ENCODE measurements around the gene GALNT4.

Gene GALNT4

DNA sequence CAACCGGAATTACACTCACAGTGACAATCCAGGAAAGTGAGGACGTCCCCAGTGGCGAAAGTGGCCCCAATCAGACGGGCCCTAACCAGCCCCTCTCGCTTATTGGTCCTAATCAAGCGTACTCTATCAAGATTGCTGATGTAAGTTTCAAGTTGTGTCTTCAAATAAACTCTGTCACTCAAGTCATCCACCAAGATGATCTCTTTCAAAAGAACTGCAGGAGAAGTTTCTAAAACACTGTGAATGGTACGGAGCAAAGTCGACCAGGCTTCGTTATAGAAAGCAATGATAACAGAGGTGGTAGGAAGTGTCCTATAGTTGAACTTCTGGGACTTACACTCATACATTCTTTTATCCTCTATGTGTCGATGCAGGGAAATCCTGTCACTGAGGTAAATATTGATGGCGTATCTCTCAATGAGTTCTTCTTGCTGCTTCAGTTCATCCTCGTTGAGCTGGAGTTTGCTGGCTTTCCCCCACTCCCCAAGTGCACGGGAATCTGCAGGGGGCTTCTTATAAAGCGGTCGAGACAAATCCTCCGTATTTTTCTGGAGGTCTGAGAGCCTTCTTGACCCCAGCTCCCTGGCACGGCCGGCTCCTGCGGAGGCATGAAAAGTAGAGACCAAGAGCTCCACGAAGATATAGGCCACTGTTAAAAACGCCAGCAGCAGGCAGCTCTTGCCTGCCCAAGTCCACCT is 604 bp downstream of the GALNT4 start:
- Histone ChIP-seq H3K4me3 (ENCODE audit: low read length) (peak overlapping the region; percentile 72), H2AFZ (ENCODE audit: low read depth, low read length) (peak overlapping the region; percentile 93), H3K9me3 (ENCODE audit: low read length) (no peaks in the 10 kb centered on the region), H3K36me3 (ENCODE audit: insufficient read depth, low read length) (peaks cover 5% of the 10 kb centered on the region), H3K4me1 (ENCODE audit: insufficient read depth, low read length) (peaks cover 11% of the 10 kb centered on the region), H3K27me3 (ENCODE audit: insufficient read depth, low read length) (no peaks in the 10 kb centered on the region)

DNA sequence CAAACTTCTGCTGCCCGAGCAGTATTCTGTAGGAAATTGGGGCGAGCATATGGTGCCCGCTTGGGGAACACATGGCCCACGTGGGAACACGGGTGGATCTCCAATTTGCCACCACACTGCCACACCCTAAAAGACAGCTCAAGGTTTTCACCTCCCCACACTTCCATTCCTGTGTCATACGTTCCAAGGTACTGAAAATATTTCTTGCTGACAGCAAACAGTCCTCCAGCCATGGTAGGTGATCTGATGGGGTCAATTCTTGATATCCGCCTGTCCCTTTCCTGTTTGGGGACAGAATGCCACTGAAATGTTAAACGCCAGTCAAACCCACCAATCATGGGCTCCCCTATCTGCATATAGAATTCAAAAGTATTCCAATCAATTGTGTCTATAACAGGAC is 1.2 kb downstream of the GALNT4 start:
- Histone ChIP-seq H3K27me3 (ENCODE audit: insufficient read depth, low read length) (no peaks in the 10 kb centered on the region), H3K9me3 (ENCODE audit: low read length) (no peaks in the 10 kb centered on the region), H3K4me3 (ENCODE audit: low read length) (no peak overlapping the region), H3K36me3 (ENCODE audit: insufficient read depth, low read length) (peaks cover 5% of the 10 kb centered on the region), H3K4me1 (ENCODE audit: insufficient read depth, low read length) (peaks cover 11% of the 10 kb centered on the region), H2AFZ (ENCODE audit: low read depth, low read length) (no peak overlapping the region)

DNA sequence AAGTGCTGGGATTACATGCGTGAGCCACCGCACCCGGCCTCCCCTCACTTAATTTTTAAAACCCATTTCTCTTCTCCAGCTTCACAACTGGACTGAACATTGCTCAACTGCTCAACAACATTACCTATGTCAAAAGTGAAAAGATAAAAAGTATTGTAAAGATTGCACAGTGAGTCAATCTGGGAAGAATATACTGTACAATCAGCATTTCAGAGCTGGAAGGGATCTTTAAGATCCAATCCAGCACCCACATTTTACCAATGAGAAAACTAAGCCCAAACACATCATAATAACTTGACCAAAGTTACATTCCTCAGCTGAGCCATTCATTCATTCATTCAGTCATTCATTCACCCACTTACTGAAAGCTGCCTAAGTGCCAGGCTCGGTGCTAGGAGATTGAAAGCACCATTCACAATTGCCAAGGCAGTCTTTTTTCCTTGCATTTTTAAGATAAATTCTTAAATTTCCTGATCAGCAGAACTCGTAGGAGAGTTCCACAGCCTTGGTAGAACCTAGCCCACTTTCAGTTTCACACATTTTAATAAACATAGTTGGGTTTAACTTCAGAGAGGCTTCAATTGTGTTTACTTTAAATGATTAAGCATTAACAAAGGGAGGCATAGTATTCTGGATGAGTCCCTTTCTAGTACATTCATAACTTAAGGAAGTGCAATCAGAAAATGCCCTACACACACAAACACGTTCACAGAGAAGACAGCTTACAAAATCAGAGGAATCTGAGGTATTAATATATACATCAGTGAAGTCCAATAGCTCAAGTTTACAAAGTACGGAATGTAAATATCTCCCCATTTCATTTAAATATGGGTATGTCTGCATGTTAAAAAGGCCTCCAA is 3.0 kb downstream of the GALNT4 start:
- H3K4me3 ChIP-seq (ENCODE audit: low read length), result no peak overlapping the region
- no peaks in the 10 kb centered on the region for H3K27me3 ChIP-seq (ENCODE audit: insufficient read depth, low read length)
- H3K4me1 ChIP-seq (ENCODE audit: insufficient read depth, low read length), result peaks cover 11% of the 10 kb centered on the region
- no peak overlapping the region for H2AFZ ChIP-seq (ENCODE audit: low read depth, low read length)
- H3K9me3 ChIP-seq (ENCODE audit: low read length), result no peaks in the 10 kb centered on the region
- peaks cover 5% of the 10 kb centered on the region for H3K36me3 ChIP-seq (ENCODE audit: insufficient read depth, low read length)

DNA sequence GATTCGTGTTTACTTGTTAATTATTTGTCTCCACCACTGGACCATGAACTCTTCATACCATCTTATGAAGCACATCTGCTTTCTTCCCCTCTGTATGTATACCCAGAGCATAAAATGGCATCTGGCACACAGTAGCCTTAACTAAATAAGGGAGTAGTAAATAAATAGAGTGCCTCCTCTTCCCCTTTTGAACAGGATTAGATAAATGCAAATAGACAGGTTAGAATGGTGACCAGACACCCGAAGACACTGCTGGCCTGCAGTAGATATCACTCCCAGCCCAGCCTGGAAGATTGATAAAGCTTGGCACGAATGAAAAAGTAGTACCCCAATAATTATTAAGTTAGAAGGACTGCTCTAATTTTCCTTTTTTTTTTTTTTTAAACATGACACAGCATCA is 6.9 kb downstream of the GALNT4 start:
- H3K4me3 ChIP-seq (ENCODE audit: low read length), result no peak overlapping the region
- H2AFZ ChIP-seq (ENCODE audit: low read depth, low read length), result no peak overlapping the region
- H3K9me3 ChIP-seq (ENCODE audit: low read length), result no peaks in the 10 kb centered on the region
- H3K4me1 ChIP-seq (ENCODE audit: insufficient read depth, low read length), result no peaks in the 10 kb centered on the region
- no peaks in the 10 kb centered on the region for H3K27me3 ChIP-seq (ENCODE audit: insufficient read depth, low read length)
- H3K36me3 ChIP-seq (ENCODE audit: insufficient read depth, low read length), result peaks cover 2% of the 10 kb centered on the region

DNA sequence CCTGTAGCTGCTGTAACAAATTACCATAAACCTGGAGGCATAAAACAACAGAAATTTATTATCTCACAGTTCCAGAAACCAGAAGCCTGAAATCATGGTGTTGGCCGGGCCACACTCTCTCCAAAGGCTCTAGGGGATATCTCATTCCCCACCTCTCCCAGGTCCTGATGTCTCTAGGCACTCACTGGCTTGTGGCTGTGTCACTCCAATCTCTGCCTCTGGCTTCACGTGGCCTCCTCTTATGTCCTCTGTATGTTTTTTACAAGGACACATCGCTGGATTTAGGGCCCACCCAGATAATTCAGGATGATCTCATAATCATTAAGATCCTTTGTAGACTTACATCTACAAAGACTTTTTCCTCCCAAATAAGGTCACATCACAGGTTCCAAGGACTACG is 8.0 kb downstream of the GALNT4 start:
- H2AFZ ChIP-seq (ENCODE audit: low read depth, low read length), result no peak overlapping the region
- no peaks in the 10 kb centered on the region for H3K27me3 ChIP-seq (ENCODE audit: insufficient read depth, low read length)
- no peaks in the 10 kb centered on the region for H3K9me3 ChIP-seq (ENCODE audit: low read length)
- H3K4me1 ChIP-seq (ENCODE audit: insufficient read depth, low read length), result no peaks in the 10 kb centered on the region
- H3K4me3 ChIP-seq (ENCODE audit: low read length), result no peak overlapping the region
- no peaks in the 10 kb centered on the region for H3K36me3 ChIP-seq (ENCODE audit: insufficient read depth, low read length)

DNA sequence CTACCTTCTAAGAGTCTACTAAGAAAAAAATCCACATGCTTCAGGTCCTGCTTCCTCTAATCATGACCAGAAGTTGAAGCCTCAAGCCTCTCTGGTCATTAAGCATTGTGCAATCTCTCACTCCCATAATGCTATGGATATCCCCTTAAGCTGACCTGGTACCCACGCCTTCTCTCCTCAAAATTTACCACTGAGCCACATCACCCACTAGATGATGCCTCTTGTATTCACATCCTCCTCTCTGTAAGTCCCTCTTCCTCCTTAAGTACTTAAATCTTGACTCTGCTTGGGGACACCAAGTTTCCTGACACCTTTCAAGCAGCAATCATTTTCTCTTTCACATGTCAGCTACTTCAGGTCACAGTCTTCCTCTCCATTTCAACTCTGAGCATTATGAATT is 9.8 kb downstream of the GALNT4 start:
- no peaks in the 10 kb centered on the region for H3K27me3 ChIP-seq (ENCODE audit: insufficient read depth, low read length)
- H2AFZ ChIP-seq (ENCODE audit: low read depth, low read length), result no peak overlapping the region
- no peaks in the 10 kb centered on the region for H3K9me3 ChIP-seq (ENCODE audit: low read length)
- H3K4me1 ChIP-seq (ENCODE audit: insufficient read depth, low read length), result no peaks in the 10 kb centered on the region
- H3K4me3 ChIP-seq (ENCODE audit: low read length), result no peak overlapping the region
- H3K36me3 ChIP-seq (ENCODE audit: insufficient read depth, low read length), result no peaks in the 10 kb centered on the region

DNA sequence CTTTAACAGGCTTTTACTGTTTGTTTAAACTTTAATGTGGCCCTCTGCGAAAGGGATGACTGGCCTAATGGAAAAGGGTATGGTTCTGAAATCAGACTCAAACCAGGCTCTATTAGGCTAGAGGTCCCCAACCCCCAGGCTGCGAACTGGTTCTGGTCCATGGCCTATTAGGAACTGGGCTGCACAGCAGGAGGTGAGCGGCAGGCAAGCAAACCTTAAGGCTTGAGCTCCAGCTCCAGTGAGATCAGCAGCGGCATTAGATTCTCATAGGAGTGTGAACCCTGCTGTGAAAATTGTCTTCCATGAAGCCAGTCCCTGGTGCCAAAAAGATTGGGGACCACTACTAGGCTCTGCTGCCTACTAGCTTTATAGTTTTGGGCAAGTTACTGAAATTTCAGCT is 11.1 kb downstream of the GALNT4 start:
- Histone ChIP-seq H3K4me1 (ENCODE audit: insufficient read depth, low read length) (no peaks in the 10 kb centered on the region), H3K9me3 (ENCODE audit: low read length) (no peaks in the 10 kb centered on the region), H3K36me3 (ENCODE audit: insufficient read depth, low read length) (no peaks in the 10 kb centered on the region), H2AFZ (ENCODE audit: low read depth, low read length) (no peak overlapping the region), H3K4me3 (ENCODE audit: low read length) (no peak overlapping the region), H3K27me3 (ENCODE audit: insufficient read depth, low read length) (no peaks in the 10 kb centered on the region)

DNA sequence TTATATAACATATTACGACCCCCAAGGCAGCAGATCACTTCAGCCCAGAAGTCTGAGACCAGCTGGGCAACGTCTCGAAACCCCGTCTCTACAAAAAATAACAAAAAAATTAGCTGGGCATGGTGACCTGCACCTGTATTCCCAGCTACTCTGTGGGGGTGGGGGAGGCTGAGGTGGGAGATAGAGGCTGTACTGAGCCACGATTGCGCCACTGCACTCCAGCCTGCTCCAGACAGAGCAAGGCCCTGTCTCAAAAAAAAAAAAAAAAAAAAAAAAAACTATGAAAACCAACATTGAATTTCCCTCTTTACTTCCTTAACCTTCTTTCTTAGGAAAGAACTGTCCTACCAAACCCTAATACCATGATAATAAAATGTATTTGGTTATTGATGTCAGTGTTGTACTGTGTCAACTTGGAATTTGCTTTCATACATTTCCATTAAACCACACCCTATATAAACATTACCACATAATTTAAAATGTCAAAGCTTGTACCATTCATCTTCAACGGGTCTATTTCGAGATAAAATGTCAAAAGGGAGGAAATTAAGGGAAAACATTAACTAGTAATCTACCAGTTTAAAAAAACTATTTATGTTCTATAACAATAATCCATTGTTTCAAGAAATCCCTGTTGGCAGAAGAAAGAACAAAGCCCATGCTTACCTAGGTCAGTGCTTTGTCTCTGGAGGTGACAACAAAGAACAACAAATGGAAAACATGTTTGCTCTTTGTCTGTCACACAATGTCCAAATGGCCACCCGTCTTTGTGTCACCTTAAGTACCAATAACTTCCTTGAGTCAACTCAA is 17.4 kb downstream of the GALNT4 start:
- Histone ChIP-seq H3K9me3 (ENCODE audit: low read length) (no peaks in the 10 kb centered on the region), H3K36me3 (ENCODE audit: insufficient read depth, low read length) (no peaks in the 10 kb centered on the region), H3K27me3 (ENCODE audit: insufficient read depth, low read length) (no peaks in the 10 kb centered on the region), H3K4me1 (ENCODE audit: insufficient read depth, low read length) (no peaks in the 10 kb centered on the region), H3K4me3 (ENCODE audit: low read length) (no peak overlapping the region), H2AFZ (ENCODE audit: low read depth, low read length) (no peak overlapping the region)

DNA sequence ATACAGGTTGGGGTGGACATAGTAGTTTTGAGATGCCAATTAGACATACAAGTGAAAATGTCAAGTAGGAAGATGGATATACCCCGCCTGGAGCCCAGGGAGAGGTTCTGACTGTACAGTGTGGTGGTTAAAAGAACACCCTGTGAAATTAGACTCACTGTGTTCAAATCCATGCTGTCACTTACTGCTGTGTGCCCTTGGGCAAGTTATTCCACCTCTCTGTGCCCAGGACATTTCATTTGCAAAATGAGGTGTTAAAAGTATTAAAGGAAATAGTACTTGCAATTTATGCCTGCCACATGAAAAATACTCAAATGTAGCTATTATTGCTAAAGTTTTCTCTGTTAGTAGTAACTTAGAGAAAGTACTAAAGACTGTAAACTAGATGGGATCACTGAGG is 18.5 kb downstream of the GALNT4 start:
- H3K9me3 ChIP-seq (ENCODE audit: low read length), result no peaks in the 10 kb centered on the region
- H3K4me3 ChIP-seq (ENCODE audit: low read length), result no peak overlapping the region
- H3K27me3 ChIP-seq (ENCODE audit: insufficient read depth, low read length), result no peaks in the 10 kb centered on the region
- no peaks in the 10 kb centered on the region for H3K4me1 ChIP-seq (ENCODE audit: insufficient read depth, low read length)
- H3K36me3 ChIP-seq (ENCODE audit: insufficient read depth, low read length), result no peaks in the 10 kb centered on the region
- no peak overlapping the region for H2AFZ ChIP-seq (ENCODE audit: low read depth, low read length)

DNA sequence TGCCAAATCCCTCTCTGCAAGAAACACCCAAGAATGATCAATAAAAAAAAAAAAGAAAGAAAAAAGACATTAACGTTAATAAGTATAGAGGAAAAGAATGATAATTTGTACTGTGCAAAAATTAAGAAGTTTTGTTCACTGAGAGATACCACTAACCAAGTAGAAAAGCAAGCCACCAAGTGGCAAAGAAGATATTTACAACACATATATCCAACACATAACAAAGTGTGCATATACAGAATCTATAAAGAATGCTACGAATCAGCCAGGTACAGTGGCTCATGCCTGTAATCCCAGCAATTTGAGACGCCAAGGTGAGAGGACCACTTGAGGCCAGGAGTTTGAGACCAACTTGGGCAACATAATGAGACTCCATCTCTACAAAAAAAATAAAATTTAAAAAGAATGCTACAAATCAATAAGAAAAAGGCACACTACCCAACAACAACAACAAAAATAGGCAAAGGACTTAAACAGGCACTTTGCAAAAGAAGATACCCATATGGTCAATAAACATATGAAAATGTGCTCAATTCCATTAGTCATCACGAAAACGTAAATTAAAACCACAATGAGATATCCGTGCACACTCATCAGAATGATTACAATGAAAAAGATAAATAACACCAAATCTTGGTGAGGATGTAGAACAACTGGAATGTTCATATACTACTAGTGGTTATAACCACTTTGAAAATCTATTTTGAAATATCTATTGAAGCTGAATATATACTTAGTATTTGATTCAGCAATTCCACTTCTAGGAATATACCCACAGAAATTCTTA is 19.8 kb downstream of the GALNT4 start:
- no peak overlapping the region for H2AFZ ChIP-seq (ENCODE audit: low read depth, low read length)
- no peaks in the 10 kb centered on the region for H3K27me3 ChIP-seq (ENCODE audit: insufficient read depth, low read length)
- no peak overlapping the region for H3K4me3 ChIP-seq (ENCODE audit: low read length)
- H3K36me3 ChIP-seq (ENCODE audit: insufficient read depth, low read length), result no peaks in the 10 kb centered on the region
- H3K4me1 ChIP-seq (ENCODE audit: insufficient read depth, low read length), result no peaks in the 10 kb centered on the region
- H3K9me3 ChIP-seq (ENCODE audit: low read length), result no peaks in the 10 kb centered on the region

DNA sequence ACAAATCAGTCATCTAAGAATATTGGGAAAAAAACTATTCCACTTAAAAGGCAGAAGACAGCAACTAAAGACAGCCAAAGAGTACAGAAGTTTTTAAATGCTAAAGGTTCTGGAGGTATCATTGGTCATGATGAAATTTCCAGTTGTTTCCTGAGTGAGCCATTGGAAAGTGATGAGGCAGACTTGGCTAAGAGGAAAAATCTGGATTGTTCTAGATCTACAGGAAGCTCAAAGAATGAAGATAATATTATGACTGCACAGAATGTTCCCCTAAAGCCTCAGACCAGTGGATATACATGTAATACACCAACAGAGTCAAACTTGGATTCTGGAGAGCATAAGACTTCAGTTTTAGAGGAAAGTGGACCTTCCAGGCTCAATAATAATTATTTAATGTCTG is 22.8 kb downstream of the GALNT4 start:
- Histone ChIP-seq H3K4me1 (ENCODE audit: insufficient read depth, low read length) (no peaks in the 10 kb centered on the region), H3K4me3 (ENCODE audit: low read length) (no peak overlapping the region), H2AFZ (ENCODE audit: low read depth, low read length) (no peak overlapping the region), H3K9me3 (ENCODE audit: low read length) (no peaks in the 10 kb centered on the region), H3K27me3 (ENCODE audit: insufficient read depth, low read length) (no peaks in the 10 kb centered on the region), H3K36me3 (ENCODE audit: insufficient read depth, low read length) (no peaks in the 10 kb centered on the region)

DNA sequence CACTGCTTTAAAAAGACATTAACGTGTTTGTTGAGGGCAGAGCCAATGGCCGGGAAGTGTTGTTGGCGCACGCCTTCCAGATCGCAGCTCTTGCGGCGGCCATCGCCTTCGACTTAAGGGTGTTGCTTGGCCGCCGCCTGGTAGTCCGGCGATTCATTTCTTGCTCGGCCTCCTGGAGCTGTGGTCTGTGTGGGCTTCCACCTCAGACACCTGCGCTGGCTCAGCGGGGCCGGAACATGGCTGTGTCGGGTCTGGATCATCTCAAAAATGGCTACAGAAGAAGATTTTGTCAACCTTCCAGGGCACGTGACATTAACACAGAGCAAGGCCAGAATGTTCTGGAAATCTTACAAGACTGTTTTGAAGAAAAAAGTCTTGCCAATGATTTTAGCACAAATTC is 24.7 kb downstream of the GALNT4 start:
- Histone ChIP-seq H2AFZ (ENCODE audit: low read depth, low read length) (no peak overlapping the region), H3K9me3 (ENCODE audit: low read length) (no peaks in the 10 kb centered on the region), H3K4me1 (ENCODE audit: insufficient read depth, low read length) (no peaks in the 10 kb centered on the region), H3K4me3 (ENCODE audit: low read length) (no peak overlapping the region), H3K27me3 (ENCODE audit: insufficient read depth, low read length) (no peaks in the 10 kb centered on the region), H3K36me3 (ENCODE audit: insufficient read depth, low read length) (no peaks in the 10 kb centered on the region)

Measured in neuron (in vitro differentiated cells).